Fibroblast of skin of back (primary cell): ENCODE results near the gene NUDT1.
A peak's percentile ranks its signal among the peaks of the same experiment; 100 is the strongest.

ENCODE experiments used
- DNase-seq: peaks from one replicate; pipeline ENCODE4 v3.0.0-alpha.2; 2013

The NUDT1 gene

GRCh38 chr7:2224934-2225333 is 17.1 kb upstream of the NUDT1 start:
- DNase-seq: no peak

DNA sequence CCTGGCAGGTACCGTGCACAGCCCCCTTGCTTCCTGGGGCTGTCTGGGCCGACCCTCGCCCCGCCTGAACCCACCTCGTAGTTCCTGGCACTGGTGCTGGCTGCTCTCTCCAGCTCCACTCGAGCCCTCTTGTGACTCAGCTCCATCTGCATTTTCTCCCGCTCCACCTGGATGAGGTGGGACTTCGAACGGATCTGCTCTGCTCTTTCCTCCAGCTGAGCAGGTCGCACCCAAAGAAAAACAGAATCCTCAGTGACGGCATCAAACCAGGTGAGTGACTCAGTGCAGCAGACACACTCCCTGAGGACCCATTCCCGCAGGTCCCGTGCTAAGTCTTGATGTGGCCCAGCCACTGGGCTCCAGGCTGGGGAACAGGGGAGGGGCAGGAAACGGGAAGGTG is 16.7 kb upstream of the NUDT1 start:
- no peak for DNase-seq

DNA sequence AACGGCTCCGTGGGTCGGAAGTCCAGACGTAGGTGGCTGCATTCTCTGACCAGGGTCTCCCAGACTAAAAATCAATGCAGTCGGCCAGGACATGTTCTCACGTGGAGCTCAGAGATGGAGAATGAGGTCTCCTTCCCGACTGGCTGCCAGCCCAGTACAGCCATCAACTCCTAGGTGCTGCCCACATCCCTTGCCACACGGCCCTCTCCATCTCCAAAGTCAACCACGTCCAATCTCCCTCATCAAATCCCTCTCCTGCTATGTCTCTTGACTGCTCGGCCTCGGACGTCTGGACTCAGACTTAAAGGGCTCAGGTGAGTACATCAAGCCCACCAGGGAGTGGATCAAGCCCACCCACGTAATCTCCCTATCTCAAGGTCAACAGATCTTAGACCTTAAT is 16.2 kb upstream of the NUDT1 start:
- DNase-seq: no peak

GRCh38 chr7:2227699-2228098 is 14.3 kb upstream of the NUDT1 start:
- DNase-seq: no peak

DNA sequence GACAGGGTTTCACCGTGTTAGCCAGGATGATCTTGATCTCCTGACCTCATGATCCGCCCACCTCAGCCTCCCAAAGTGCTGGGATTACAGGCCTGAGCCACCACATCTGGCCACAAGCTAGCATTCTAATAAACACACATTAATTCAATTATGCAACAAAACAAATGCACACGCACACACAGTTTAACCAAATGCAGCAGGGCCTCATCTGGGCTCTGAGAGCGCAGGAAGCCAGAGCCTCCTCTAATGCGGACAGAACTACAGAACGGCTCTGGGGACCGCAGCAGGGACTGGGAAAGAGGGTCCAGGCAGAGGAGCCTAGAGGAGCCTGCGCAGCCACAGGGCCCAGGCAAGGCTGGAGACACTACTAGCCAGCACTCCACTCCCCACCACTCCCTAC is 13.1 kb upstream of the NUDT1 start:
- DNase-seq: no peak

- no peak for DNase-seq
Observed at GRCh38 chr7:2229467-2229866, 12.6 kb upstream of the NUDT1 start.

- DNase-seq: no peak
Observed at GRCh38 chr7:2230226-2230625, 11.8 kb upstream of the NUDT1 start.

DNA sequence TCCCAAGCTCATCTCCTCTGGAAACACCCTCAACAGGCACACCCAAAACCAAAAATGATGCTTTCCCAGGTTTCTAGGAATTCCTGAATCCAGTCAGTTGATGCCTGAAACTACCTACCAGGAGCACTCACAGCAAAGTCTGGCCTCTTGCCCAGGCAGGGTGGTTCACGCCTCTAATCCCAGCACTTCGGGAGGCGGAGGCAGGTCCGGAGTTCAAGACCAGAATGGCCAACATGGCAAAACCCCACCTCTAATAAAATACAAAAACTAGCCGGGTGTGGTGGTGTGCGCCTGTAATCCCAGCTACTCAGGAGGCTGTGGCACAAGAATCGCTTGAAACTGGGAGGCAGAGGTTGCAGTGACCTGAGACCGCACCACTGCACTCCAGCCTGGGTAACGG is 11.1 kb upstream of the NUDT1 start:
- no peak for DNase-seq

DNA sequence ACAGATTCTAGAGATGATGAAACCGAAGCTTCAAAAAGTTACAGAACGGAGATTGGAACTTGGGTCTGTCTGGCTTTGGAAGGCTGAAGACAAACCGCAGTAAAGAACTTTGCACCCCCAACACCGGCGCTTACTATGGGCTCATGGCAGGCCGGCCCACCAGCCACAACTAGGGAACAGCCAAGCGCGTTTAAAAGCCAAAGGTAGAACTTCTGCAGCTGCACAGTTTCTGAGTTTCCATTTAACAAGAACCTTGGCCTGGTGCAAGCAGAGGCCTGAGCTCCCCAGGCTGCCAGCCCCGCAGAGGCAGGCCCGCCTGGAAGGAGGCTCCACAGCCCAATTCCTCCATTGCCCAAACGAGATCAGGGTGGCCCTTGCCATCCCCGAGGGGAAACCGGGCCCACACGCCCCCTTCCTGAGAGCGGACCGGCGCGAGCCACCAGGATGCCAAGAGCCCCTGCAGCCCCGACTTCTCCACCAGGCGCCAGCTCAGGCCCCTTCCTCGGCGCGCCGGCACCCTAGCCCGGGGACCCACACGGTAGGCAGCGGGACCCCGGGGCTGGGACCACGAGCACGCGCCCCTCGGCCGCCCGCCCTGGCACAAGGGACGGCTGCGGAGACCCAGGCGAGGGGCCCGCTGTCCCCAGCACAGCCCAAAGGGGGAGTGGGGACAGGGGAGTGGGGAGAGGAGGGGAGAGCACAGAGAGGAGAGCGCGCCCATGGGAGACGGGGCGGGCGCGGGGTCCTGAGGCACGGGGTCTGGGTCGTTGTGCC is 9.8 kb upstream of the NUDT1 start:
- peak; percentile 7 for DNase-seq

DNA sequence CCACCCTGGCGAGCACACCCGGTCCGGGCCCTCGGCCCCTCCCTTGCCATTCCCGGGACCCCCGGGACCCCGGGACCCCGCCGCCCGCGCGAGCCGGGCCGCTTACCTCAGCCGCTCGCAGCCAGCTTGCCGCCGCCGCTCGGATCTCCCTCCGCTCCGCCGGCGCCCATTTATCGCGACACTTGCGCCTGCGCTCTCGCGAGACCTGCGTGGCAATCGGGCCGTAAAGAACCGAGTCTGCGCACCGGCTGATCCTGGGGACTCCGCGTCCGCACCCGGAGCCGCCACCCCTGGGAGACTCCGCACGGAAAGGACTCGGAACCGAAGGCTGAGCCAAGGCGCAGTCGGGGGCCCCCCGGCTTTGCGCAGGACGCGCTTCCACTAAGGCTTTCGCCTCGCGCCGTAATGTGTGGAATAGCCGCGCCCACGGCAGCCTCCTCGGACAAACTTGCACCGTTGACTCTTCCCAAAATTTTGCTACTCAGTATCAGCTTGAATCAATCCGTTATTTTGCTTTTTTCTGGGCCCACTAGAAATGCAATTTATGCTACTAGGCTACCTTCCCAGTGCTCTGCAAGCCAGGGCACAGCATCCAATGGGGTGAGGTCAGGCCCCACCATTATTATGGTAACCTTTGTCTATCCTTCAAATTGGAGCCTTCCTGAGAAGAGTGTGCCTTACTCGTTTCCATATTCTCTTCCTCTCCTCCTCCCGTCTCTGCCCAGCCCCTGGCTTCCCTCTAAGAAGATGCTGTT is 9.1 kb upstream of the NUDT1 start, which contains the start of gene MAD1L1:
Gene MAD1L1, minus strand, starts transcription at position 180 of the 755 bp plus-strand sequence. CDS start 2,812 bp downstream, outside the sequence.
- DNase-seq: peak; percentile 88

DNA sequence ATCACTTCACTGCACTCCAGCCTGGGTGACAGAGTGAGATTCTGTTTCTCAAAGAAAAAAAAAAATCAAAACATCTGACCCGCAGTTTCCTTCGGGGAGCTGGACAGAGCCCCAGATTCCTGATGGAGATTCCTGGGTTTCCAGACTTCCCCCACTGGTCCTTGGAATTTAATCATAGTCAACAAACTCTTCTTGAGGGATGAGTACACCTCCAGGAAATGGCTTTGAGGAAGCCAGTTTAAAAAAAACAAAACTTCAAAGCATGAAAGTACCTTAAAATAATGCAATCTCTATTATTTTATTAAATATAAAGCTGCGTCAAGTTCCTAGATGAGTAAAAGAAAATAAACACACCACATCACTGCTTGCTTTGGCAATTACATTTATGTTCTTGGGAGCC is 8.1 kb upstream of the NUDT1 start:
- DNase-seq: peak; percentile 23

- DNase-seq: no peak
Observed at GRCh38 chr7:2237109-2237602, 4.9 kb upstream of the NUDT1 start.

DNA sequence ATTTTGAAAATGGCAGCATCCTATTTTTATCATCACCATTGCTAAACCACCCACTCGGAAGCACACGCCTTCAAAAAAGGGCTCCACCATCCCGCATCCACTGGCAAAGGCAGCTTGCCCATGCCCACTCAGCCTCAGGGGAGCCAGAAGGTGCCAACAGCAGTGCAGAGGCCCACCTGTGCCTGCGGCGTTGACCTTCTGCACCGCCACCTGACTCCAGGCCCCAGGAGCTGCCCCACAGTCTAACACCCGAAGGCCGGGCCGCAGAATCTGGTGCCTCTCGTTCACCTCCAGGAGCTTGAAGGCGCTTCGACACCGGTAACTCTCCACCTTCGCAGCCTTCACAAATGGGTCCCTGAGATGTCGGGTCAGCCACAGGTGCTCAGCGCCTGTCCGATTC is 2.8 kb upstream of the NUDT1 start:
- no peak for DNase-seq

- DNase-seq: peak; percentile 26
Observed at GRCh38 chr7:2242541-2243429, 759 bp downstream of the NUDT1 start.

GRCh38 chr7:2243458-2243857 is 1.4 kb downstream of the NUDT1 start:
- no peak for DNase-seq

DNA sequence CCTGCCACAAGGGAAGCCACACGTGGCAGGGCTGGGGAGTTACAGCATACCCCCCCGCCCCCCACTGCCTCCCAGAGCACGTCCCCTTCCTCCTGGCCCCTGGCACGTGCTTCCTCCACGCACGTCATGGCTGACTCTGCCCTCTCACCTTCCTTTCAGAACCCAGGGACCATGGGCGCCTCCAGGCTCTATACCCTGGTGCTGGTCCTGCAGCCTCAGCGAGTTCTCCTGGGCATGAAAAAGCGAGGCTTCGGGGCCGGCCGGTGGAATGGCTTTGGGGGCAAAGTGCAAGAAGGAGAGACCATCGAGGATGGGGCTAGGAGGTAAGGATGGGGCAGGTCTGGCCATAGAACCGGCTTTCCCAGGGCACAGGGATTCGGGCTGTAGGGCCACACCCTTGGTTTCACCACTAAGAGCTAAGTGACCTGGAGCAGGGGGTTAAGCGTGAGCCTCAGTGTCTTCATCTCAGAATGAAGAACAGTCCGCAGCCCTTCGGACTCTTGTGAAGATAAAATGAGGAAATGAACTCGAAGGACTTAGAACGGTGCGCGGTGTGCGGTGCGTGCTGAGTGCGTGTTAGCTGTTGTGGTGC is 2.5 kb downstream of the NUDT1 start:
- no peak for DNase-seq

GRCh38 chr7:2245883-2246675 is 4.1 kb downstream of the NUDT1 start:
- DNase-seq: no peak

DNA sequence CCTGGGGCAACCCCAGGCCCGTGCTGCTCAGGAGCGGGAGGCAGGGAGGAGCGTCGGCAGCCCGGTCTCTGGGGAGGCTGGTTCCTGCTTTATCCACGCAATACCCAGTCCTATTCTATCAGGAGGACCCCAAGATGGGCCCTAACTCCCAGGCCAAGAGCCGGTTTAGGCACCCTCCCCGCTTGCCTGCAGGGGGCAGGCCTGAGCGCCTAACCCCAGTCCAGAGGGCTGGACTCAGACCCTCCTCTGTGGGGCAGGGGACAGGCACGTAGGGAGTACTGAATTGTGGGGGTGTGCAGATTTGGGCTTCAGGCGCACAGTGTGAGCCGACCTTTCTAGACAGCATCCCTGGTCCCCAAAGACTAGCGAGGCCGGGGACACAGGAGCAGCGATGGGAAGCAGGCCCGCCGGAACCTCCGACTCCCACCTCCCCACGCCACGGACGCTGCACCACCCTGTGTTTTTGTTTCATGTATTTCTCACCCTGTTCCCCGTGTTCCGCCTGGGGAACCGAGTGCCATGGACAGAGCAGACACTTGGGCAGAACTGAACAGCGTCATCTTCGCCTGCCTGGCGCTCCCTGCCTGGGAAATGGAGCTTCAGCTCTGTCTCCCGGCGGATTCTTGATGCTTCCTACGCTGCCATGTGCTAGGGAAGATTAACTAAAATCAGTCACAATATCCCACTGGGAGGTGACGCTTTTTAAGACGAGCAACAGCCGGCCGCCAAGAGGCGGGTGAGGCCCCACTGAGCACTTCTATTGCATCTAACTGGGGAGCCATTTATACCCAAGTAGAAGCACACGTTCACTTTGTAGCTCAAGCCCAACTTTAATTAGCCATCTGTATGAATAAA is 5.3 kb downstream of the NUDT1 start:
- DNase-seq: peak; percentile 18

GRCh38 chr7:2248984-2249694 is 7.1 kb downstream of the NUDT1 start:
- peak; percentile 96 for DNase-seq
